Keratinocyte (primary cell): ENCODE measurements around the gene TECTB.

ENCODE experiments used
- CTCF ChIP-seq, 3 experiments: IDR thresholded peaks in 1 of 3; conservative IDR thresholded peaks in 1 of 3; optimal IDR thresholded peaks in 1 of 3; 2 replicates in 2 of 3; 3 replicates in 1 of 3; pipeline versions ENCODE3 to v1.5.1; 2011; ENCODE audit warnings: low read length in 3 of 3, mild to moderate bottlenecking in 3 of 3, moderate library complexity in 2 of 3, control low read depth in 1 of 3, inconsistent platforms in 1 of 3; ENCODE audit not compliant: insufficient read depth in 2 of 3; ENCODE audit errors: extremely low read depth in 1 of 3
- EZH2 ChIP-seq: IDR thresholded peaks from one replicate; pipeline ENCODE4 v1.6.1; 2012; ENCODE audit warnings: inconsistent platforms, mild to moderate bottlenecking, low read length, moderate library complexity

- TF ChIP-seq CTCF (optimal IDR thresholded peaks at IDR 0.05 in 1 of 3, IDR thresholded peaks at IDR 0.05 in 1 of 3, conservative IDR thresholded peaks at IDR 0.05 in 1 of 3; ENCODE audit: extremely low read depth in 1 of 3, insufficient read depth in 2 of 3, low read length in 3 of 3) = no peak
- no peak for TF ChIP-seq EZH2
Observed at GRCh38 chr10:112287844-112288243, 4.6 kb downstream of the TECTB start.
